ENCODE data around the gene WHRN.

WHRN gene

GRCh38 chr9:114492991-114493390, 12.3 kb downstream of the WHRN start:
- DNase-seq (ENCODE audit: low spot score), result no peak

DNA sequence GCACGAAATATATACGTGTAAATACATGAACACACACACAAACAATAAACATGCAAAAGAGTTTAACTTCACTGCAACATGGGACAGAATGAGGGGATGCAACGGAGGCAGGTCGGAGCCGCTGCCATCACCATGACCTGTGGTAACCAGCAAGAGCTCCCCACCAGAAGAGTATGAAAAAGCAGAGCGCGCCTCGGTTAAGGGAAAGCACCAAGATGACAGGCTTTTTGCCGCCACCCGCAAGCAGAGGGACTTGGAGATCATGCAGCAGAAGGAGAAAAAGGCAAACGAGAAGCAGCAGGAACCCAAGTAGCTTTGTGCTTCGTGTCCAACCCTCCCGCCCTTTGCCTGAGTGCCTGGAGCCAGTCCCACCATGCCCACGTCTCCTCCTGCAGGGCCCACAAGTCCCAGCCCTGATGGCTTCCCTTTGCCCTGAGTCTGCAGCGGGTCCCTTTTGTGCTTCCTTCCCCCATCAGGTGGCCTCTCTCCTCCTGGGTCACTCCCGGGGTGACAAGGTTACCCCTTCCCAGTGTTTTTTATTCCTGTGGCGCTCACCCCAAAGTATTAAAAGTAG, 13.8 kb downstream of the WHRN start:
- DNase-seq (ENCODE audit: low spot score), result no peak

GRCh38 chr9:114489928-114490327, 15.3 kb downstream of the WHRN start:
- no peak for DNase-seq (ENCODE audit: low spot score)

- no peak for DNase-seq (ENCODE audit: low spot score)
These were observed 16.7 kb downstream of the WHRN start for GRCh38 chr9:114488398-114489129.

DNA sequence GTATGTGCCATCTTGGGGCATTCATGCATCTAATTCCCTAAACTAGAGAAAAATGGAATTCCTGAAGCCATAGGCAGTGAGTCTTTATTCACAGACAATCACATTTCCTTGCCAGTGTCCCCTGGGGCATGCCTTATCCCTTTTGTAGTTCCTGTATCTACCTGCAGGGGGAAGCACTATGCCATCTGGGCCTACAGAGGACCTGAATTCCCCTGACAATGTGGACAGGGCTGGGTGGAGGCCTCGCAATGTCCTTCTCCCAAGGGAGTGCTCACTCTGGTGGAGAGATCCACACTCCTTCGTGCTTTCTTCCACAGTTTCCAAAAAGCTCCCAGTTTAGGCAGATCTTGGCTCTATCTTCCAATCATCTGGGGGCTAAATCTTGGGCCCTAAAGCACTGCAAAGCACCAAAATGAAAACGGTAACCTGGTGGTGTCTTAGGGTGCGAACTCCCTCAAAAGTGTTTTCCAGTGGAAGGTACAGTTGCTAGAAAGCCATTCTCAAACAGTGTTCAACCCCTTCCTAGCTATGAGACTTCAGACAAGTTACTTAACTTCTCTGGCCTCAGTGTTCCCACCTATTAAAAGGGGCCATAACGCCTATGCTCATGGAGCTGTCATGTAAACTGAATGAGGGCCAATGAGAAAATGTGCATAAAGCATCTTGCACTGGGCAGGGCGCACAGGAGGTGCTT, 17.5 kb downstream of the WHRN start:
- DNase-seq (ENCODE audit: low spot score), result peak; percentile 84

DNA sequence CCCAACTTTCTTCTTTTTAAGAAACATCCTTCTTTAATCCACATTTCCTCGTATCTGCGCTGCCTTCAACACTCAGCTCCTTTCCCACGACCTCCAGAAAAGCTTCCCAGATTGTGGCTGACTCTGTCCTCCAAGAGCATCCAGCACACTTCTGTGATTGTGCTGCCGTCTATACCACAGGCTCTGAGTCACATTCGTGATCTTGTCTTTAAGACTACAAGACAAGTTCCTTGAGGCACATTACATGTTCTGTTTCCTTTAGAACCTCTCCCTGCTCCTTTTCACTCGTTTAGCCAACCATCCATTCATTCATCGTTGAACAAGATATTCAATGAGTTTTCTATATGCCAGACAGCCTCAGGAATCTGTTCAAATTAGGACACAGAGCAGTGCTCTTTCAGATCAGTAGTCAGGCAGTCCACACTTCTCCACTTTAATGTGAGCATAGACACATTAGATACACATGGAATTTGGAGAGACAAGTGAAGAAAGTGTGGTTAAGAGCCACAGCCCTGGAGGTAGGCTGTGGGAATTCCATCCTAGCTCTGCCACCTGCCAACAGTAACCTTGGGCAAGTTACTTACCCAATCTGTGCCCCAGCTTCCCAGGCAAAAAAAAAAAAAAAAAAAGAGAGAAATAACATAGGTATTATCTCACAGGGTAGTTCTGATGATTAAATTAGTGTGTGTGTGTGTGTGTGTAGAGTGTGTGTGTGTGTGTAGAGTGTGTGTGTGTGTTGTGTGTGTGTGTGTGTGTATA, 18.9 kb downstream of the WHRN start:
- no peak for DNase-seq (ENCODE audit: low spot score)

DNA sequence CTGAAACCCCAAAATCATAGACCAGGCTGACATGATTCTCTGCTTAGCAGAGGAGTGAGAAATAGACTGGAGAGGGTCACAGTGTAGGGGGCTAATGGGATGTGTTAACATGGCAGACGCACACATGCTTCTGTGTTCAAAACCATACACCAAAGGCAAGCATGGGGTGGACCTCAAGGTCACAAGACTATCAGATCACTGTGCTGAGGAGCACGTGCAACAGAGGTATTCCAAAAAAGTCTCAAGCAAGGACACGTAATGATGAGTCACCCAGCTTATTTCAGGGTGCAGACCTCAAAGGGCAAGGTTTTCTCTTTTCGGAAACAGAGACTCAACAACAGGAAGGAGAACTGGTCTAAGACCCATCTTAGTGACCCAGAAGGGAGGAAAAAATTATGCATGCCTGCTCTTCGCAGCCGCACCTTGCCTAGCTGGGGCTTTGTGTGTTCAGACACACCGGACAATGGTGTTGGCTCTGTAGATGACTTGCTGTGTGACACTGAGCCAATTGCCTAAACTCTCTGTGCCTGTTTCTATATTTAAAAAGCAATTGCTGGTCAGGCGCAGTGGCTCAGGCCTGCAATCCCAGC, 20.3 kb downstream of the WHRN start:
- peak; percentile 92 for DNase-seq (ENCODE audit: low spot score)

DNA sequence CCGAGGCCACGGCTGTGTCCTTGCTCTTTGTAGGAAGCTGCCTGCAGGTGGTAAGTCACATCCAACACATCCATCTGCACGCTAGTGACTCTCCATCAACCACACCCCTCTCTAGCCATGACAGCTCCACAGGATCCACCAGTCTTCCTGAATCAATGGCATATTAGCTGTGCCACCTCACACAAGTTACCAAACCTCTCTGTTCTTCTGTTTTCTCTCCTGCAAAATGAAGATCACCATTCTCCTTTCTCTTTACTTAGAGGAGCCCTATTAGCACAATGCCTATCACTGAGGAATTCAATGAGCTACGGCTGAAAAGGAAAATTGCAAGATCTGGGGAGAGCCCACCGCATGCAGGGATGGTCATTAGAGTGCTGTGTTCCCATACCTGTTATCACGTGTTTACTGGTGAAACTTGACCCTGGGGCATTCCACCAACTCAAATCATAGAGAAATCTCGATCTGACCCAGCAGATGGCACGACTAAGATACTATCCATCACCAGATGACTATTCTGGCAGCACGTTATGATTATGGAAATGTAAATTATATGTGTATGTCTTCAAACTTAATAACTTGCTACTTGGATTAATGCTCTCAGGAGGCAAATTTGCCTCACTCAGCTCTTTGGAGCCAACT, 20.9 kb downstream of the WHRN start:
- no peak for DNase-seq (ENCODE audit: low spot score)

- DNase-seq (ENCODE audit: low spot score), result no peak
These were observed 21.8 kb downstream of the WHRN start for GRCh38 chr9:114483499-114483898.

DNA sequence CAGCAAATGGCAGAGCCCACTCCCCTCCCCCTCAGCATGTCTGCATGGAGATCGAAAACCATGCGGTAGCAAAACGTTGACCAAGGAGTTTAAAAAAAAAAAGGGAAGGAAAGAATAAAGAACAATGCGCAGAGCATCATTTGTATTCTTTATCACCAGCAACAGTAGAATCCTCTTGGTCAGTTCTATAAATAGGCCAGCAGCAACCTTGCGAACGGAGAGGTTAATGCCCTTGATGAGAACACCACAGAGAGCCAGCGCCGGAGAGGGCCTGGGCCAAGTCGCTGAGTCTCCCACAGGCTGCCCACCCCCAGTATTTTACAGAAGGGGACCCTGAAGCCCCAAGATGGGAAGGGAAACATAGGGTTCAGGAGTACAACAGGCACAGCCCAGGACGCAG, 22.7 kb downstream of the WHRN start:
- no peak for DNase-seq (ENCODE audit: low spot score)

DNA sequence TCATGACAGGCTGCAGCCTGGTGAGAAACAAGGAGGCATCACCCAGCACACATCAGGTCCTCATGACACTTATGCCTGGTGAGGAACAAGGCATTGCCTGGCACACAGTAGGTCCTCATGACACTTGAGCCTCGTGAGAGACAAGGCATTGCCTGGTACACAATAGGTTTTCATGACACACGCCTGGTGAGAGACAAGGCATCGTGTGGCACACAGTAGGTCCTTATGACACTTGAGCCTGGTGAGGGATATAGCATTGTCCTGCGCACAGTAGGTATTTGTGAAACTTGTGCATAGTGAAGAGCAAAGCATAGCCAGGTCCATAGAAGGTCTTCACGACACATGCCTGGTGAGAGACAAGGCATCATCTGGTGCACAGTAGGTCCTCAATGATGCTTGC, 23.5 kb downstream of the WHRN start:
- no peak for DNase-seq (ENCODE audit: low spot score)

GRCh38 chr9:114480746-114481435, 24.4 kb downstream of the WHRN start:
- no peak for DNase-seq (ENCODE audit: low spot score)

DNA sequence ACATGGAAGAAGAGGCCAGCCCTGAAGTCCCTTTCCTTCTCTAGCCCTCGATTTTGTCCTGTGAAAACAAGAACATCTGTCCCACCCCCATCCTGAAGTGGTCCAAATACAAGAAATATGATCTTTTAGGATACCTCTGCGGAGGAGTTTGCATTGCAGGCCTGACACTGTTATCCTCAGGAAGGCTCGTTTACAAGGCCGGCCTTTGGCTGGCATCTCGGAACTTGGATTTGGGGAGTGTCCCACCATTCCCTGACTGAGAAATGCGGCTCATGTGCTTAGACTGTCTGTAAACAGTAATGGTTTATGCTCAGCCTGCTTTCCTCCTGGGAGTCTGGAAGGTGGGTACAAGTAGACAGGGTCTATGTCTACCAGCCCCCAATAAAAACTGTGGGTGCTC, 26.4 kb downstream of the WHRN start:
- no peak for DNase-seq (ENCODE audit: low spot score)

DNA sequence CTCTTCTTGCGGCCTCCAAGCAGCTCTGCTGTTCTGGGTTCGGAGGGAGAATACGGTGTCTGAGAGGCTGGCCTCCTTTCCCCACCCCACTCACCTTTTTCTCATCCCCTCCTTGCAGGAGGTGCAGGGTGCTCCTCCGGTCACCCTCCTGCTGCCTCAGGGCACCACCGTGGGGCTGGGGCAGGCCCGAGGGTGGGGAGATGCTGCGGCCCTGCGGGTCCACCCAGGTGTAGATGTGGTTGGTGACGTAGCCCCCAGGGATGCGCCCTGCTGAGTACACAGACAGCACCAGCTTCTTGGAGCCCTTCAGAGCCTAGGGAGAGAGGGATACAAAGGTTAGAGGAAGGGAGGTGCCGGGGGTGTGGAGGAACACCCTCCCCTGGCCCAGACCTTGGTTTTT, 26.8 kb downstream of the WHRN start:
- DNase-seq (ENCODE audit: low spot score), result no peak

- DNase-seq (ENCODE audit: low spot score), result no peak
These were observed 27.6 kb downstream of the WHRN start for GRCh38 chr9:114477642-114478041.

GRCh38 chr9:114476891-114477469, 28.3 kb downstream of the WHRN start:
- DNase-seq (ENCODE audit: low spot score), result no peak

DNA sequence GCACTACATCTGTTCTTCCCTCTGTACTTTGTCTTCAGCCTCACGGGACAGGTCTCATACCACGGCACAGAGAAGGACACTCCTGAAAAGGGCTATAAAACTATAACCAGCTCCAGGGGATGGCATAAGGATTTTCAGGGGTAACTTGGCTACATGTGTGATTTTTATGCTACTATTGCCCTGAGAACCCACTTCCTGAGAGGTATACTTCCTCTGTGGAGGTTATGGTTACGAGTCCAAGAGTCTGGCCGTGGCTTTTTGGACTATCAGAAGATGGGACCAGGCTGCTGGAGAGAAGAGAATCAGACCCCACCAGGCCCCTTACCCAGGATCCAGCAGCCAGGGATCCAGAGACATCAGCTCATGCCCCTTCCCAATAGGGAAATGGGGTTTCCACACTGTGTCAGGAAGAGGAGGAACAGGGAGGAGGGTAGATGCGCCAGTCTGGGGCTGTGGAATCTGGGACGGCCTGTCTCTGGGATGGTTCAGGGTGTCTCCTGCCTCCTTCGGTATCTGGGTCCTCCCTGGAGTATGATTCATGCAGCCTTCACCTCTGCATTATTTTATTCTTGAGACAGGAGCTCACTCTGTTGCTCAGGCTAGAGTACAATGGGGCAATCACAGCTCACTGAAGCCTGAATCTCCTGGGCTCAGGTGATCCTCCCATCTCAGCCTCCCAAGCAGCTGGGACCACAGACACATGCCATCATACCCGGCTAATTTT, 29.7 kb downstream of the WHRN start:
- DNase-seq (ENCODE audit: low spot score), result no peak

DNA sequence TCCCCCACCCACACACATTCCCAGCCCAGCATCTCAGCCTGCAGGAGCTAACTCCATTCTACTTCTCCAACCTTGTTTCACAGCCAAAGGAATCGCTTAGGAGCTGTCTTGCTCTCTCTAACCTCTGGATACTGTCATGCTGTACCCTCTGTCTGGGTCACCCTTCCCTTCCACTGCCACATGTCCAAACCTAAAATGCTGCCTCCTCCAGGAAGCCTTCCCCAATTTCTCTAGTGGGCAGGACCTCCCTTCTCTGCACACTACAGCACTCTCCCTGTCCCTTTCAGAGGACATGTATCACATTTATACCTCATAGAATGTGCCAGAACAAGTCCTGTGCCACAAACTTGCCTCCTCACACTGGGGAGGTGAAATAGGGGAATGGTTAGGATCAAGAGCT, 30.8 kb downstream of the WHRN start:
- DNase-seq (ENCODE audit: low spot score), result no peak

GRCh38 chr9:114473447-114473801, 31.8 kb downstream of the WHRN start:
- DNase-seq (ENCODE audit: low spot score), result no peak

DNA sequence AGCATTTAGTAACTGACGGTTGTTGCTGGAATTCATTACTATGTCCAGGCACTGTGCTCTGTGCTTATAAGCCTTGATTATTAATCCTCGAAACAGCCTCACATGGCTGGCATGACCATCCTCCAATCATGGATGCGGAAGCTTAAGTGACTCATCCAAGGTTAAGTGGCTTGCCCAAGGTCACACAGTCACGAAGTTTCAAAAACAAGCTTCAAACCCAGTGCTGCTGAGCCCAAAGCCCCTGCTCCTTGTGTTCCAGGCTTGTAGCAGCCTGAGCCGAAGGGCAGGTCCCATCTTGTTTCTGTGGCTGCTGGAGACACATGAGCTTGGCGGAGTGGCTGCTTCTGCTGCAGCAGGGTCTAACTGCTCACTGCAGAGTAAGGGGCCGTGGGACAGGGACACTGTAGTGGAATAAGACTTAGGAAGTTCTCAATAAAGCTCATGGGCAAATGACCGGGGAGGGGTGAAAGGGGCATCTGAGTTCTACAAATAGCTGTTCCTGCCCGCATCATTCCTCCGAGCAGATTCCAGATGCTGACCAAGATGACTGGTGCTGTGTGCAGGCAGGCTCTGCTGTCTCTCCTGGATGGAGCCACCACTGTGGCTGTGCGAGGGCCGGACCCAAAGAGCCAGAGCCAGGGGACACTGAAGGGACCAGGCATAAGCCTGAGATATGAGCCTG, 32.4 kb downstream of the WHRN start:
- no peak for DNase-seq (ENCODE audit: low spot score)
